Right renal pelvis (tissue), 4 donors: ENCODE results near the gene KCND2. TPM values are rescaled to one million over a fixed set of nuclear protein-coding genes. Genes with fewer than 3 reads are reported as not detected.
"Not testable (repeated sequence)": the region's sequence is repeated elsewhere in the genome, so short reads cannot be mapped to it uniquely, and the experiment has no call there.

Source experiments
- DNase-seq, 4 donors: peaks; one replicate each; pipeline ENCODE4 v3.0.0-alpha.2; 2013; ENCODE audit warnings: low read depth in 4 of 4, low spot score in 3 of 4, missing footprints in 1 of 4
- polyA plus RNA-seq, 4 donors: library from polyadenylated mRNA; unstranded; fragments of 120-200 nt; gene quantifications; one replicate each; pipeline ENCODE4 v1.2.1, GENCODE V29; 2013; ENCODE audit not compliant: insufficient read length in 4 of 4

KCND2 gene
- polyA plus RNA-seq, 4 donors: 1.0 to 2.4 (median 1.7) TPM

DNA sequence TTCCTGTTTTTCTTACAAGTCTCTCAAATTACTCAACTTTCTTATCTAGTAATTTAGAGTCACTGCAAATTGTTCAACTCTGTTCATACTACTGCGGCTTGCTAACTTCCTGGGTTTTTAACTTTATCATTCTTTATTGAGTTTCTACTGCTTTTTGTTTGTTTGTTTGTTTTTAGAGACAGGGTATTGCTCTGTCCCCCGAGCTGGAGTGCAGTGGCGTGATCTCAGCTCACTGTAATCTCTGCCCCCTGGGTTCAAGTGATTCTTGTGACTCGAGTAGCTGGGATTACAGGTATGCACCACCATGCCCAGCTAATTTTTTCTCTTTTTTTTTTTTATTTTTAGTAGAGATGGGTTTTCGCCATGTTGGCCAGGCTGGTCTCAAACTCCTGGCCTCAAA lies 402.1 kb downstream of the KCND2 start:
- DNase-seq: no peak

DNA sequence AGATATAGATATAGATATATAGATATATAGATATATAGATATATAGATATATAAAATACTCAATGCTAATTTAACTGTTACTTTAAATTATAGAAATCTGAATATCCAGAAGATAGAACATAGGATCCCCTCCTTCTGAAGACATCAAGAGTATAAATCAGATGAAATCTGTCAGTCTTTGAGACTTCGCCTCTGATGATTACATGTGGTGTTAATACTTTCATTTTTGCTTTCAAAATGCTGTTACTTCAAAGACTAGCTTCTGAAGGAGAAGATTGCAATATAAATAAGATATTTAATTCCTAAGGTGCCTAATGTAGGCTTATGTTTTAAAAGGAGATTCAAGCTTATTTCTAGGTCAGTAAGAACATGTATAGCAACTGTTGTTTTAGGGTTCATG lies 404.6 kb downstream of the KCND2 start:
- no peak for DNase-seq

- DNase-seq: no peak
Observed at GRCh38 chr7:120680985-120681384, 408.0 kb downstream of the KCND2 start.

DNA sequence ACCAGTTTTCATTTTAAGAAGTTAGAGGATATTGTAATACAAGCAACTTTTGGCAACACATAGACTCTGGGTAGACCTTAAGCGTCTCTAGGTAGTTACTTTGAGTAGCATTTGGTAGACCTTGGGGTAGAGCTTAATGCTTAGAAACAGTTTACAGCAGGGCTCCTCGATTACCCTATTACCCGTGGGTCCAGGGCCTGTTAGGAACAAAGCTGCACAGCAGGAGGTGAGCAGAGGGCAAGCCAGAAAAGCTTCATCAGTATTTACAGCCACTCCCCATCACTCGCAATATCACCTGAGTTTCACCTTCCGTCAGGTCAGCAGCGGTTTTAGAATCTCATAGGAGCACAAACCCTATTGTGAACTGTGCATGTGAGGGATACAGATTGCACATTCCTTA lies 411.5 kb downstream of the KCND2 start:
- no peak for DNase-seq

DNA sequence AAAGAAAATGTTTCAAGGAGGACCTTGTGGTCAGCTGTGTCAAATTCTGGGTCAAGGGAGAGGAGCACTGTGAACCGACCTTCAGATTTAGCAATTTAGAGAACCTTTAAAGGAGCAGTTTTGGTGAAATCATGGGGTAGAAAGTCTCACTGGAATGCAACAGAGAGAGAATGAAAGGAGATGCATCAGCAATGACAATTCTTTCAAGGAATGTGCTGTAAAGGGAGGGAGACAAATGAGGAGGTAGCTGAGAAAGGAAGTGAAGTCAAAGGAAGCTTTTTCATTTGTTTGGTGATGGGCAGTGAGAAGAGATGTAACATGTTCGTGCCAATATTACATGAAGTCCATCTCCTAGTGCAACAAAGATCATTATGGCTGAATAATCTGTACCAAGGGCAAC lies 418.9 kb downstream of the KCND2 start:
- no peak for DNase-seq

DNA sequence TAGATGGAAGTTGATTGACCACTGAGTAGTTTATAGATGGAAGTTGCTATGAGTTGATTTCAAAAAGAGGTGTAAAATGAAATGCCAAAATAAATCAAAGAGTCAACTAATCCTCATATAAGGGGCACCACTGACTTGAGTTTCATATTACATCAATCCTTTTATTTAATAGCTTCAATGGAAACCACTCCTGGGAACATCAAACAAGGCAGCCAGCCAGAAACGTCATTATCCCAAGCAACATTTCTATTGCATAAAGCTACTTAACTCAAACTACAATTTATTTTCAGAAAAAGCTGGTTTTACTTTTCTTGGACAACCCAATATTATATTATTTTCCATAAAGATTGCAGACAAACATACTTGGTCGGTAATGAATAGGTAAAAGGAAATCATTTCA lies 422.9 kb downstream of the KCND2 start:
- DNase-seq: no peak

DNA sequence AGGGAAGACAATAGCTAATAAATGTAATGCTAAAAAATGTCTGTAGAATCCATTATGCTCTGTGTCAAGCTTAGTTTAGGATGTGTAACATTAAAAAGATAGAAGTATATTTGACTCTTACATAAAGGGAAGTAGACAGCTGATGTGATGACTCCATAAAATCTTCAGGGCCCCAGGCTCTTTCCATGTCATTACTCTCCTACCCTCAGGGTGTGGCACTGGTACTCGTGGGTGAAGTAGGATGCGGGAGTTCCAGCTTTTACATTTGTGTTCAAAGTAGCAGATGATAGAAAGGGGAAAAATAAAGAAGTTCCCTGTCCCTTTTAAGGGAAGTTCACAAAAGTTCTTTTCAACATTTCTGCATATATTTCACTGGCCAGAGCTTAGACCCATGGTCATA lies 427.8 kb downstream of the KCND2 start:
- DNase-seq: no peak

GRCh38 chr7:120702408-120702807 lies 429.4 kb downstream of the KCND2 start:
- not testable (repeated sequence) for DNase-seq

- DNase-seq: no peak
Observed at GRCh38 chr7:120703585-120704240, 430.7 kb downstream of the KCND2 start.

GRCh38 chr7:120709252-120709971 lies 436.4 kb downstream of the KCND2 start:
- no peak for DNase-seq

GRCh38 chr7:120709972-120710320 lies 437.0 kb downstream of the KCND2 start:
- no peak for DNase-seq

- no peak for DNase-seq
Observed at GRCh38 chr7:120714945-120715344, 442.0 kb downstream of the KCND2 start.

DNA sequence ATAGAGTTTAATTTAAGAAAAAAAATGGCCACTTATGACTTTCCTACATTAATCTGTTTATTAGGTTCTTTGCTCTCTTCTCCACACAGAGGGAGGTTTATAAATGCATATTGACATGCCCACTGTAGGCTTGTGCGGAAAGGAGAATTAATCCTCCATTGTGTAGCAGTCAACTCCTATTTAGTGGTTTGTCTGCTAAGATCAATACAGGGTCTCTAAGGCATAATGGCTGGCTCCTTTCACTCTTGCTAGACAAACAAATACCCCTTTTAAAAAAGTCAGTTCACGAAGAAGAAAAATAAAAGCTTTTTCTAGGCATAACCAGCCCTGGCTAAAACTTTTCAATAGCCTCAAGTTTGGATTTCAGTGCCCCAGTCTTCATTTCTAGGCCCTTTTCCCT lies 443.3 kb downstream of the KCND2 start:
- no peak for DNase-seq

GRCh38 chr7:120717166-120717565 lies 444.2 kb downstream of the KCND2 start:
- no peak for DNase-seq

DNA sequence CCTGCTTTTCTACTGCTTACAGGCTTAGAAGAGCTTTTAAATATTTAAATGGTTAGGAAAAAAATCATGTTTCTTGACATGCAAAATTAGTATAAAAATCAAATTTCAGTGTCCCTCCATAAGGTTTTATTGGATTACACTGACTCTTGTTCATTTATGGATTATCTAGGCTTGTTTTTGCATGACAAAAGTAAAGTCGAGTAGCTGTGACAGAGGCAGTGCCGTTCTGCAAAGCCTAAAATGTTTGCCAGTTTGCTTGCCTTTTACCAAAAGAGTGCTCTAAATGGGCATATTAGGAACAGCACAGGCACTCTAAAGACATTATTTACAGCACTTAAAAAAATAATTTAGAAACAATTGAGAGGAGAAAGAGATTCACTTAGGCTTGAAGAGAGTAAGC lies 445.4 kb downstream of the KCND2 start:
- no peak for DNase-seq

- DNase-seq: no peak
Observed at GRCh38 chr7:120720317-120720716, 447.3 kb downstream of the KCND2 start.

DNA sequence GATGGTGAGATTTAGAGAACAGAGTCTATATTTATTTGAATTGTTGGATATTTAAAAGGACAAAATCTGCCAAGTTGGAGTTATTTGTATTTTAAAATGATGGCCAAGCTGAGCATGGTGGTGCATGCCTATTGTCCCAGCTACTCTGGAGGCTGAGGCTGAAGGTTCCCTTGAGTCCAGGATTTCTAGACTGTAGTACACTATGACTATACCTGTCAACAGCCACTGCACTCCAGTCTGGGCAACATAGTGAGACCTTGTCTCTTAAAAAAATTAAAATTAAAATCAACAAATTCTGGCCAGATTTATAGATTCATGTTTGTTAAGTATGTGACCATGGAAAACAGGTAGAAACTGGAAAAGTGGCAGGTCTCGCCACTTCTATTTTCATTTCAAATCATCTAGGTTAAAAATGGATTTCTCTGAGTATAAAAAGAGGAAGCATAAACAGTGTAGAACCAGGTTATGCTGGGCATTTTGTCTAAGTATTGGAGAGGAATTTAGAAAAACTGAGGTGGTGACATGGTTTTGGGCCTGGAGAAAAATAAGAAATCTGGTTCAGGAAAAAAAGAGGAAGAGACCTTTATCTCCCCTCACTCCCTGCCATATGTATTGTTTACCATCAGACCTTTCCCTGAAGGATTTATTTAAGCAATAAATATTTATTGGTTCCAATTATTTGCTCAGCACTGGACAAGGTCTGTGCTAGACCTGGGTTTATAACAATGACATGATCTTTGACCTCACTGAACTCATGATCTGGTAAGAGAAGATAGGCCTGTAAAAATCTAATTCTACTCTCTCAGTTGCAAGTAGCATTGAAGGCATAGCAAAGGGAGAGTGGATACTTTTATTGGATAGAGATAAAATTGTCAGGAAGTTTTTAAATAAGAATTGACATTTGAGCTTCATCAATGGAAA lies 450.8 kb downstream of the KCND2 start:
- DNase-seq: no peak

- no peak for DNase-seq
Observed at GRCh38 chr7:120724448-120724847, 451.5 kb downstream of the KCND2 start.

GRCh38 chr7:120724955-120725354 lies 452.0 kb downstream of the KCND2 start:
- no peak for DNase-seq

DNA sequence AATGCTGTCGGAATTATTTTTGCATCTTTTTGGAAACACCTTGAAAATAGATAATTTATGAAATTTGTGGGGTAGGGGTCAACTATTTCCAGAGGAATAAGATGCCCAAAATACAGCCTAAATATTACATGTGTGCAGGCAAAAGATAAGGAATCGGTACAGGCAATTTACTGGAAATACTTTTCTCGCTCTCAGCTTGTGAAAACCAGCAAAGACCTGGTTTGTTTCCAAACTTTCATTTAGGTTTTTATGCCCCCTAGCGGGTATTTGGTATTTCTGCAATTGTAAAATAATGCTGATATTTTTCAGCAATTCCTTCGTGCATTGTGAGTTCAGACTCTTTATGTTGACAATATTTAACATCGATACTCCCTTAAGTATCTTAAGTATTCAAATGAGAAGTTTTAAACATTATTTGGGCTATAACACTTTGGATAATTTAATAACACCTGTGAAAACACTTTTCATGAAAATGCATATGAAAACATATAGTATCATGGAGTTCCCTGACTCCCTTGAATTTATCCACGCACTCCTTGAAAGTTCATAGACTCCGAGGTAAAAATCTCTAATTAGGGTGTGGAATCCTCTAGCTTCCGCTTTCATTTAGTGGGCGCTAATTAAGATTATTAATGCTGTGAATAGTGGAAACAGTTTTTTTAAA lies 452.5 kb downstream of the KCND2 start:
- peak in 2 of 4 donors; percentile 13 to 14 for DNase-seq

DNA sequence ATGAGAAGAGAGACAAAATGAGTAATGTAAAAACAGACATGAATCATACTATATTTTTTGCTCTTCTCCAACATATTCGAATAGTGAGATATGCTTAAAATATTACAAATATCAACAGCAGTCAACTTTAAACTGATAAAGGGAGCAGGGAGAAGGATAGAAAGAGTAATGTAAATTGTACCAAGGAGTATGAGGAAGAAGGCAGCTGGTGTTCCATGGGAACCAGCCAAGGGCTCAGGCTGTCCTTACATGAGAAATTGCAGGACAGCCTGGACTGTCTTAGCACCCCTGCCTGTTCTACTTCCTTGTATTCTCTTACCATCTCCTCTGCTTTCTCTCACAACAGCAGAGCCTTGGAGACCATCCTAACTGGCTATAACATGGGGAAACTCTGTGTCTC lies 456.3 kb downstream of the KCND2 start:
- DNase-seq: no peak
